ENCODE data around the gene MAGI3. TPM values are rescaled to one million over a fixed set of nuclear protein-coding genes. Genes with fewer than 3 reads are reported as not detected.

The MAGI3 gene
- total RNA-seq, 1 donor from 2014 or later: 15.9 TPM

DNA sequence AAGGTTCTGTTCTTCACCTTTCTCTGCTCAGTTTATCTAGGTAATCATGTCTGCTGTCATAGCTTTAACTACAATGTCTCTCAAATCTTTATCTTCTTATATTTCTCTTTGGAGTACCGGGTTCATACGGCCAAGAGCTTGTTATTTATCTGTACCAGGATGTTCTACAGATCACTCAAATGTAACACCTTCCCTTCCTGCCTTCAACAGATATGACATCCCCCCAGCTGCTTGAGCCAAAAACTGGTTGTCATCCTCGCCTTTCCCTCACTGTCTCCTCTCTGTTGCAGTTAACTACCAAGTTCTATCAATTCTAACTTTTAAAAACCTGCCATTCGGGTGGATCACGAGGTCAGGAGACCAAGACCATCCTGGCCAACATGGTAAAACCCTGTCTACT, 220.1 kb downstream of the MAGI3 start:
- intact Hi-C loops (cut with DNase I): no loop called here
- ATAC-seq (no peak), DNase-seq (ENCODE audit: low spot score) (no peak)

DNA sequence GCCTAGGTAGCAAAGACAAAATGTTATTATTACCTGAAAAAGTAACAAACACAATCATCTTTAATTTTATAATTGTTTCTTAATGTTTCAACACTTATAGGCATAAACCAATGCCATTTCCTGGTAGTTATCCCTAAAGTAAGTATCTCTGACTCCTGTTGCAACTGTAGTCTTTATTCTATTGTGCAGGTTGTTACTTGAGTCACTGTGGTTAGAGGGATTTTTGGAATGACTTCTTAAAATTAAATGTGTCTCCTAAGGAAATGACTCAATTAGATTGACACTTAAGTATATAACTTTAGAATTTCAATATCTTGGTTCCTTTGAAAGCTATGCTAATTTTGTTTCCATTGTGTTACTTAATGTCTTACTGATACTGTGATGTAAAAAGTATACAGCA, 225.1 kb downstream of the MAGI3 start:
- DNase-seq (ENCODE audit: low spot score): no peak
- no peak for ATAC-seq
- intact Hi-C loops (cut with DNase I): no loop called here

DNA sequence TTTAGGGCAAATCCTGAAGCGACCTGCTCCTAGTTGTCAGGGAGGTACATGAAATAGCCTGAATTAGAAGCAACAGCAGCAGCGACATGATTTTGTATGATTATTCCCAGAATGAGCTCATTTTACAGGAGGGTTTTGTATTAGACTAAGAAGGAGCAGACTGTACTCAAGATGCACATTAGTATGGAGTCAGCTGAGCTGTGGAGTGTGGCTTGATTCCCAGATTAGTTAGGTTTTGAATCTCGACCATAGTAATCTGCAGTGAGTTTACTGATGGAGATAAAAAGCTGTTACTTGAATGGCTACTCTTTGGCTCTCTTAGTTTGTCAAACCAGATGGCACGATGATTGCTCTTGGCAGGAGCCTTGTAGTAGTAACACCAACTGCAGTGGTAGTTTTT, 225.8 kb downstream of the MAGI3 start:
- no peak for ATAC-seq
- DNase-seq (ENCODE audit: low spot score): no peak

DNA sequence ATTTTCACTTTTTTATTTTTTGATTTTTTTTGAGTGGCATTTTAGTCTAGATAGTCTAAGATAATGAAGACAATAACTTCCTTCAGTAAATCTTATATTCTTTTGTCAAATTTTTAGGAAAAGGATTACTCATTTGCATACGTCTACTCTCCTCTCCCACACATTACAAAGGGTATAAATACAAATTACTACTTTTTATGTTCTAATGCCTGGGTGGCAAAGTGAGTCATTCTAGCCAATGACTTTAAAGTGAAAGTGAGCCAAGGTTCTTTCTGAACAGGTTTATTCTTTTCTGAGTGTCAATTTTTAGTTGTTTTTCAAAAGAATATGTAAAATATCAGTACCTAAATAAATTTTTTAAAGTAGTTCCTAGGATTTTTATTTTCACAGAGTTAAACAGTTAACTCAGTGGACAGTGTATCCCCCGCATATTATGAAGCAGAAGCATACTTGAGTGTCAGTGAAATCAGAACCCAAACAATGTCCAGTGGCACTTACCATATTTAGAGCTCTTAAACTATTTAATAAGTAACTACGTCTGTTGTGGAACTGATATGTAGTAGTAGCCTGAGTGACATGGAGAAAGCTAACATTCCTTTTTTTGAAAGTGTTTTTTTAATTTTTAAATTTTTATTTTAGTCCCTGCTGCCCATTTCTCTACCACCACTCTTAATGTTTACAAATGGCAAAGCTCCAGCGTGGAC, 227.3 kb downstream of the MAGI3 start:
- ATAC-seq: no peak
- intact Hi-C loops (cut with DNase I): no loop called here
- DNase-seq (ENCODE audit: low spot score): no peak

More for the DNA sequence above, 225.8 kb downstream of the MAGI3 start:
- intact Hi-C loops (cut with DNase I): no loop called here

DNA sequence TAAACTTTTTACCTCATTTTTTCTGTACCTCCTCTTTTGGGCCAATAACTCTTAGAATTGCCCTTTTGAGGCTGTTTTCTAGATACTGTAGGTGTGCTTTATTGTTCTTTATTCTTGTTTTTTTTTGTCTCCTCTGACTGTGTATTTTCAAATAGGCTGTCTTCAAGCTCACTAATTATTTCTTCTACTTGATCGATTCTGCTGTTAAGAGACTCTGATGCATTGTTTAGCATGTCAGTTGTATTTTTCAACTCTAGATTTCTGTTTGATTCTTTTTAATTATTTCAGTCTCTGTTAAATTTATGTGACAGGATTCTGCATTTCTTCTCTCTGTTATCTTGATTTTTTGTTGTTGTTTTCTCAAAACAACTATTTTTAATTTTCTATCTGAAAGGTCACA, 238.7 kb downstream of the MAGI3 start:
- intact Hi-C loops (cut with DNase I): no loop called here
- no peak for DNase-seq (ENCODE audit: low spot score)
- ATAC-seq: no peak

DNA sequence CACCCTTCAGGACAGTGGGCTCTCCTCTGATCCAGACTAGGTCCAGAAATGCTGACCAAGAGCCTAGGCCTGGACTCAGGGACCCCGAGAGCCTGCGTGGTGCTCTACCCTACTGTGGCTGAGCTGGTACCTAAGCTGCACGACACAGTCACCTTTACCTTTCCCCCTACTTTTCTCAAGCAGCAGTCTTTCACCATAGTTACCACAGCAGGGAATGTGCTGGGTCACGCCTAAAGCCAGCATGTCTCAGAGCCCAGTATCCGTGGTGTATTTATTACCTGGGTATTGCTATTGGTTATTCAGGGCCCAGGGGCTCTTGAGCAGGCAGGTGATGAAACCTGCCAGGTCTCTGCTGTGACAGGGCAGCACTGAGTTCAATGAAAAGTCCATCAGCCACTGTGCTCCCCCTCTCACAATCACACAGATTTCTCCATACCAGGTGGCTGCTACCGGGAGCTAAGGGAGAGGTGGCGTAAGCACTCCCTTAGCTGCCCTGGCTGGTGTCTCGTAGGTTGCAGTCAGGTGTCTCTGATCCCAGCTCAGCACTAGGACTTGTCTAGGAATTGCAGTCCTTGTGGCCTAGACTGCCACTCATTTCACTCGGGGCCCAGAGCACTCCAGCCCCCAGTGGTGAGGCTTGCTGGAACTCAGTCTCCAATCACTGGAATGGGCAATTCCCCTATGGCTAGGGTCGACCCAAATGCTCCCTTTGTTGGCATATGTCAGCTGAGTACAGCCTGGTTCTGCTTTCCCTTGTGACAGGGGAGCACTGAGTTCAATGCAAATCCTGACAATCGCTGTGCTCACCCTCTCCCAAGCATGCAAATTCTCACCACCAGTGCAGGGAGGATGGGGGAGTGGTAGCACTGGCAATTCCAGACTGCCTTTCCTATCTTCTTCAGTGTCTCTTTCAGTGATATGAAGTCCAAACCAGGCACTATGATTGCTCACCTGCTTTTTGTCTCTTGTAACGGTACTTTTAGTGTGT, 240.3 kb downstream of the MAGI3 start:
- intact Hi-C loops (cut with DNase I): no loop called here
- DNase-seq (ENCODE audit: low spot score) (no peak), ATAC-seq (no peak)

DNA sequence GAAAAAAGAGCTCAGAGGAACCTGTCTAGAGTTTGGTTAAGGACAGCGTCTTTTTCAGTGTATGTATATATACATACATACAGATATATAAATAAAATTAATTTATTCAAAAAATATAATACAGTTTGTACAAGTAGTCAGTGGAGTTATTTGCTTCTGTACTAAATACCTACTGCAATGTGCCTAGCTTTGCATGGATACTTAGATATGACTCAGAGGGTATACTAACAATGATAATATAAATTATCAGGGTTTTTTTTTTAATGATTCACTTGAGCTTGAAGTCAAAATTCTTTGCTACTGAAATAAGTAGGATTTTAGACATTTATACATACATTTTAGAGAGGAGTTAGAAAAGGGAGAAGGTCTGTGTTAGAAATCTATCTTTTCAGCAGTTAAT, 251.1 kb downstream of the MAGI3 start:
- DNase-seq (ENCODE audit: low spot score) (no peak), ATAC-seq (no peak)
- intact Hi-C loops (cut with DNase I): no loop called here

DNA sequence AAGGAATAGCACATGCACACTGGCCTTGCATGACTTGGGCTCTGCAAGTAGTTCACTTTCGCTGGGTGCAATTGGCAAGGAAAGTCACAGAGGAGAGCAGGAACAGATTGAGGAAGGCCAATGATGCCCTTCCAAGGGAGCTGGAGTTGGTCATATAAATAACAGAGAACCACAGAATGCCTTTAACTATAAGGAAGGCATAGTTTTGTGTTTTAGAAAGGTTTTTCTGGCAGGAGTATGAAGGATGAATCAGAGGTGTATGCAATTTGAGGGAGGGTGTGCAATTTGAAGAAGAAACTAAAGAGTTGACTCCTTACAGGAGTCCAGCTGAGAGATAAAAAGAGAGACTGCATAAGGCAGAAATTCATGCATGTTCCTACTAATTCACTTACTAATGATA, 256.8 kb downstream of the MAGI3 start:
- DNase-seq (ENCODE audit: low spot score): no peak
- intact Hi-C loops (cut with DNase I): no loop called here
- no peak for ATAC-seq

DNA sequence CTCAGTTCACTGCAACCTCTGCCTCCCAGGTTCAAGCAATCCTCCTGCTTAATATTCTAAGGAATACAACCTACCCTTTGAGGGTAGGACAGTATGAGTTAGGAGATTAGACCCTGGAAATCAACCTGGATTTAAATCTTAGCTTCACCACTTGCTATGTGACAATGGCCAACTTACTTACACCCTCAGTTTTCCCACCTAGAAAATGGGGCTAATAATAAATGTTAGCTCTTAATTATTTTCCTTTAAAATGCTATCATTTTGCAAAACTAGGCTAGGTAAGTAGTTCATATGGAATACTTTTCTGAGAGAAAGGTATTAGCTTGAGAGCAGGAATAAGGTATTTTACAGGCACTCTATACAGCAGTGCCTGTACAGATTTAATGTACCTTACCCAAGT, 258.2 kb downstream of the MAGI3 start:
- ATAC-seq: no peak
- intact Hi-C loops (cut with DNase I): no loop called here
- DNase-seq (ENCODE audit: low spot score): no peak

DNA sequence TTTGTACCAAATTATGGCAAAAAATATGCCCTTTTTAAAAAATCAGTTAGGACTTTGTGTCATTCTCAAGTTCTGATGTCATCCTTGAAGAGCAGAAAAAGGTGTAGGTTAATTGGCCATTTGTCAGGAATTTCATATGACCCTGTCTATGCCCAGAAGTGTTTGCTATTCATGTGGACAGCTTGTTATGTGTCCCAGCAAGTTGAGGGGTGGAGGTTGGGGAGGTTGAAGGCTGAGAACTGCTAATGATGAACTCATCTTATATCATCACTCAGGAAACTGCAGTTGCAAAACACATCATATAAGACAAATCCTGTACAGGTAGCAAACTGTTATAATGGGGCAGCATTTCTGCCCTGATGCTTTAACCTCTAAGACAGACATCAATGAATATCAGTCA, 262.5 kb downstream of the MAGI3 start:
- ATAC-seq: no peak
- intact Hi-C loops (cut with DNase I): no loop called here
- DNase-seq (ENCODE audit: low spot score): no peak

DNA sequence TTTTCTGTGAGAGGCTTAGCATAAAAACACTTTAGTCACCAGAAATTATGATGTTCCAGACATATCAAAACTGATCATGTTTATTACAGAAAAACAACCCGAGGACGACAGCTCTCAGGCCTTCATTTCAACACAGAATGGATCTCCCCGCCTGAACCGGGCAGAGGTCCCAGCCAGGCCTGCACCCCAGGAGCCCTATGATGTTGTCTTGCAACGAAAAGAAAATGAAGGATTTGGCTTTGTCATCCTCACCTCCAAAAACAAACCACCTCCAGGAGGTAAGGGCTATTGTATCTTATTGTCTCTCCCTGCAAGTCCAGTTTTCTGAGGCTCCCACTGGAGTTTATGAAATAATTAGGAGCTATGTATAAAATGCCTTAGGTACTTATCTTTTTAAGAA, 263.4 kb downstream of the MAGI3 start:
- no peak for ATAC-seq
- intact Hi-C loops (cut with DNase I): no loop called here
- no peak for DNase-seq (ENCODE audit: low spot score)

DNA sequence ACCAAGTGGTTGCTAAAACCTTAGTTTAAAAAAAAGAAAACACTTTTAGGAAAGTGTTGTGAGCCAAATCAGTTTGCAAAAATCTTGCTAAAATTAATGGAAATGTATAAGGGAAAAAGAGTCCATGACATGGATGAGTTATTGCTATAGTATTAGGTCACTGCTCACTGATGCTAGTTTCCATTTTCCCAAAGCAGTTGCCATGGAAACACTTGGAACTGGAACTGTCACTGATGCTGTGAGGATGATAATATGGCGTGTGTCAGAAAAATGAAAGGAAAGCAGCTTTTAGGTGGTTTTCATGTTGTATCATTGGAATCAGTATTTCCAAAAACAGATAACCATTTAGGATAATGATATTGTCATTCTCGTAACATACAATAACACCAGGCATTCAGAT, 264.6 kb downstream of the MAGI3 start:
- no peak for ATAC-seq
- DNase-seq (ENCODE audit: low spot score): no peak
- intact Hi-C loops (cut with DNase I): no loop called here

DNA sequence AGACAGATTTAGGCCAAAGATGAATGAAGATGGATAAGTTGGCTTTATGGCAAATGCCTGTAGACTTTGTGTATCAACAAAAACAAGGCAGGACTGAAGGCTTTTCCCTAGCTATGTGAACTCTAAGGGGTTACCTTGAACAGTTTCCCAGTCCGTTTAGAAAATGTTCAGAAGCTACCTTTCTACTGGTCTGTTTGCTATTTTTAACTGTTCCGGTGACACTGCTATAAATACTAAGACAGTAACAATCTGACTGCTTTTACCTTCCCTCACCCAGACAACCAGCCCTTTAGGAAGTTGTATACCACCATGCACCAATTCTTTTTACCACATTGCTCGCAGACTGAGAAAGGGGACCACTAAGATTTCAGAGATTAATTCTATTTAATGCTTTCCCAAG, 266.8 kb downstream of the MAGI3 start:
- intact Hi-C loops (cut with DNase I): no loop called here
- DNase-seq (ENCODE audit: low spot score) (no peak), ATAC-seq (no peak)

DNA sequence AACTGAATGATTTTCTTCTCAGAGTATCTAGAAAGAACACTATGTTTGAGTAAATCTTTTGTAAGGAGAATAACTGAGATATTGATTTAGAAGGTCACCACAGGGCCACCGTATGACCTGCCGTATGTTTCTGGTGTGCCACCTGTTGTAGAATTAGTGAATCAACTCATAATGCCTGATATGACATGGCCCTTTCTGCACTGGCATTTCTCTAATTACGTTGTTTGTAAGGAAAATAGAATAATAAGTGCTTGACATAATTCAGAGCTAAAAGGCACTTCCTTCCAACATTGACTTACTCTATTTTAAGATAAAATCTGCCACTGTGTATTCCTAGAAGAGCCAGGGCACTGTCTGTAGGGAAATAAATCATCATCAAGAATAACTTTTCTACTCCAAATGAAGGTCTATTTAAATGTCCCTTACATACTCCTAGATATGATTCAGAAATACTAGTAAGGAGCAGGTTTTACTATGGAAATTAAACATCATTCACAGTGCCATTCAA, 267.3 kb downstream of the MAGI3 start:
- intact Hi-C loops (cut with DNase I): no loop called here
- no peak for ATAC-seq
- DNase-seq (ENCODE audit: low spot score): no peak

DNA sequence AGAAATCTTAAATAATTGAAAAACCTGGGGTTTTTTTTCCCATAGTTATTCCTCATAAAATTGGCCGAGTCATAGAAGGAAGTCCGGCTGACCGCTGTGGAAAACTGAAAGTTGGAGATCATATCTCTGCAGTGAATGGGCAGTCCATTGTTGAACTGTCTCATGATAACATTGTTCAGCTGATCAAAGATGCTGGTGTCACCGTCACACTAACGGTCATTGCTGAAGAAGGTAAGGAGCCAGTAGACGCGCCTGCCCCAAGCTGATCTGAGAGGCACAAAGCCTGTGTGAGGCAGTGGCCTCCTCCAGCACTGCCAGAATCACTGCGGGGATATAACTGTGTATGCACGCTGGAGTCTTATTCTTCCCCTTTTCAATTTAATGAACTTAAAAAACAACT, 268.7 kb downstream of the MAGI3 start:
- ATAC-seq (no peak), DNase-seq (ENCODE audit: low spot score) (no peak)
- intact Hi-C loops (cut with DNase I): no loop called here

DNA sequence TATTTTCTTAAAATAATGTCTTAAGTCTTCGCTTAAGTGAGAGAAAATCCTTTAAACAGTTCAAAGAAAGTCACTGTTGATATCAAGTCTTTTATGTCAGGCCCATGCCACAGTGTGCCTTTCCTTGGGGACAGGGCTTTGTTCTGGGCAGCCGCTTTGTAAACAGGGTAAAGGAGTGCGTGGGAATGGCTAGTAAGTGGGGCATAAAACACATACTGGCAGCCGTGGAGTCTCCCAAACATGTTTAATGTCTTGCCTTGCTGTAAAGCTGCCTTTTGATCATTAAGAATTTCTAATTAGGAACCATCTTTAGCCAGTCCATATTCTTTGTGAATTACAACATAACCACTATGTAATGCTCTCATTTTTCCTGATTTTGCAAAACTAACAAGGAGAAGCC, 269.2 kb downstream of the MAGI3 start:
- DNase-seq (ENCODE audit: low spot score) (no peak), ATAC-seq (no peak)
- intact Hi-C loops (cut with DNase I): no loop called here

DNA sequence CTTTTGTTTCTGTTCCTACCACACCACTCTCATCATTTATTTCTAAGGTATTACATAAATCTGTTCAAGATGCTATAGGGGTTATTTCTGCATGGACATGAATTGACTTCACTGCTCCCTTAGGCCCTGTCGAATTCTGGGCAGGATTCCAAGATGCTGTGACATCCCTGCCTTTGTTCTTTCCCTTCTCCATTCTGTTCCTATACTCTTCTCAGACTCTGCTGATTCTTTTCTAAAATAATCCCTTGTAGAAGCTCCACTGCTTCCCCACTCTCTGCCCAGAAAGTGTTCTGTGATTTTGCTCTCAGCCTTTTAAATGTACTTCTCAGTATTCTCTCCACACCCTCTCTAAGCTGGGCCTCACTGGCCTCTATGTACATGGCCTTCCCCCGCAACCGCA, 269.8 kb downstream of the MAGI3 start:
- DNase-seq (ENCODE audit: low spot score) (no peak), ATAC-seq (no peak)
- intact Hi-C loops (cut with DNase I): no loop called here

DNA sequence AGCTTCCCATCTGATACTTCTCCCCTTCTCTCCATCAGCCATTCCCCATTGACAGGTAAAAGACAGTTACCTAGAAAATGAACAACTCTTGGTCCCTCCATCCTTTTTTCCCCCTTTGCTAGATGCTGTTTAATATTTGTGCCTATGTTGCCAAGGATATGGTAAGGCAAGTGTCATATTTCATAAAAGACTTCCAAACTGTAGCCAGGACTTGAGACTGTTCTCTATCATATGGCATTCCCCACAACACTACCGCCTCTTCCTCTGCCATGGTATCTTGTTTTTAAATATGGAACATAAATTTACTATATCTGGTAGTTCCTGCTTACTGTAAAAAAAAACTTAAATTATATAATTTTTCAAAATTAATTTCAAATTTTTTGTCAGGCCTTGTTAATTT, 271.8 kb downstream of the MAGI3 start:
- ATAC-seq: no peak
- intact Hi-C loops (cut with DNase I): no loop called here
- no peak for DNase-seq (ENCODE audit: low spot score)

DNA sequence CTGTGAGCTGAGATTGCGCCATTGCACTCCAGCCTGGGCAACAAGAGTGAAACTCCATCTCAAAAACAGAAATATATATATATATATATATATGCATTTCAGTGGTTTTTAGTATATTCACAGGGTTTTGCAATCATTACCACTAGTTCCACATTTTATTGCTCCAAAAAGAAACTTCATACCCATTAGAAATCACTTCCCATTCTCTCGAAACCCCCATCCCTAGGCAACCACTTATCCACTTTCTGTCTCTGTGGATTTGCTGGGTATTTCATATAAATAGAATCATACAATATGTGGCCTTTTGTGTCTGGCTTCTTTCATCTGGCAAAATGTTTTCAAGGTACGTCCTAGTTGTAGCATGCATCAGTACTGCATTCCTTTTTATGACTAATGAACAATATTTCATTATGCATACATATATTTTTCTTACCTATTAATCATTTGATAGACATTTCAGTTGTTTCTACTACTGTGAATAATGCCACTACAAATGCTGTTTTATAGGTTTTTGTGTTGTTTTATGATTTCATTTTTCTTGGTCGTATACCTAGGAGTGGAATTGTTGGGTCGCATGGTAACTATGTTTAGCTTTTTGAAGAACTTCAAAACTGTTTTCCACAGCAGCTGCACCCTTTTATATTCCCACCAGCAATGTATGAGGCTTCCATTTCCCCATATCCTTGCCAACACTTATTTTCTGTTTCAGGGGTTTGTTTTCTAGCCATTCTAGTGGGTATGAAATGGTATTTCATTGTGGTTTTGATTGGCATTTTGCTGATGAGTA, 273.0 kb downstream of the MAGI3 start:
- intact Hi-C loops (cut with DNase I): no loop called here
- ATAC-seq: no peak

DNA sequence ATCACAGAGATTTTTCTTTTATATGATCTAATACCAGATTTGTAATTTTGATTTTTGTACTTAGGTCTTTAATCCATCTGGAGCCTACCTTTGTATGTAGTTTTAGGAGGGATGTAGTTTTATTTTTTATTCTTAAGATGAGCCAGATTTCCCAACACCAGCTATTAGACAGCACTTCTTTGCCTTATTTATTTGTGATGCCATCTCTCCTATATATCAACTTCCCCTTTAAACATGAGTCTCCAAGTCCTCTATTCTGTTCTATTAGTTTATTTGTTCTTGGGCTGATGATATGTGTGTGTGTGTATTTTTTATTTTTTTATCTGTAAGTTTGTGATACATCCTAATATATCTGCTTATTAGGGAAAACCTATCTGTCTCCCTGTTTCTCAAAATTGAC, 274.8 kb downstream of the MAGI3 start:
- ATAC-seq: no peak
- intact Hi-C loops (cut with DNase I): no loop called here
- no peak for DNase-seq (ENCODE audit: low spot score)

More for the DNA sequence above, 273.0 kb downstream of the MAGI3 start:
- DNase-seq (ENCODE audit: low spot score): no peak

Measured in sciatic nerve (tissue), 2 donors.